ENCODE results near the gene NDUFA8. TPM values are rescaled to one million over a fixed set of nuclear protein-coding genes. Genes with fewer than 3 reads are reported as not detected.

The NDUFA8 gene
- total and polyA plus RNA-seq, 2 experiments from 2014 or later: 36.6 to 144 TPM

- no peak for DNase-seq (ENCODE audit: low spot score)
- Mint-ChIP-seq H3K9me3 (no peaks in the 10 kb centered on the region; the same call in 2 of the 3 replicates), H3K36me3 (ENCODE audit: low read depth) (peaks cover 5% of the 10 kb centered on the region), H3K27ac (no peak overlapping the region), H3K4me1 (peaks cover 7% of the 10 kb centered on the region; the same call in 2 of the 3 replicates), H3K27me3 (ENCODE audit: insufficient read depth, low read depth, poor library complexity) (peaks cover 5% of the 10 kb centered on the region), H3K4me3 (no peak overlapping the region)
- no peak for ATAC-seq
- Histone ChIP-seq H3K4me1 (ENCODE audit: insufficient read depth) (peaks cover 11% of the 10 kb centered on the region; the same call in 1 of the 2 replicates), H3K27me3 (ENCODE audit: insufficient read depth) (no peaks in the 10 kb centered on the region), H3K4me3 (no peak overlapping the region), H4K20me1 (replicated peaks; ENCODE audit: insufficient read depth) (peaks cover 11% of the 10 kb centered on the region), H3K9me2 (ENCODE audit: insufficient read depth) (no peaks in the 10 kb centered on the region), H2AFZ (no peak overlapping the region), H3K79me2 (replicated peaks; ENCODE audit: insufficient read depth) (peaks cover 50% of the 10 kb centered on the region), H3F3A (replicated peaks; ENCODE audit: low read depth) (no peaks in the 10 kb centered on the region), H3K27ac (ENCODE audit: low read depth) (no peak overlapping the region), H3K36me3 (ENCODE audit: insufficient read depth) (no peaks in the 10 kb centered on the region; the same call in 1 of the 2 replicates), H3K4me2 (no peak overlapping the region)
- TF ChIP-seq ZNF114 (CRISPR knock-in tag; IDR thresholded peaks at IDR 0.05) (no peak), JUNB (IDR thresholded peaks at IDR 0.05; ENCODE audit: unreplicated experiment) (no peak), CREB1 (CRISPR knock-in tag; IDR thresholded peaks at IDR 0.05; ENCODE audit: low read depth) (no peak), EZH2phosphoT487 (IDR thresholded peaks at IDR 0.05; ENCODE audit: unreplicated experiment) (no peak), POLR2AphosphoS5 (IDR thresholded peaks at IDR 0.05; ENCODE audit: low read depth) (no peak), ZNF462 (CRISPR knock-in tag; IDR thresholded peaks at IDR 0.05) (no peak)
Observed at GRCh38 chr9:122155796-122156195, 3.8 kb downstream of the NDUFA8 start.

GRCh38 chr9:122151267-122151828 lies 8.2 kb downstream of the NDUFA8 start:
- Histone ChIP-seq H3K27ac (ENCODE audit: low read depth) (no peak overlapping the region), H3K79me2 (replicated peaks; ENCODE audit: insufficient read depth) (peaks cover 27% of the 10 kb centered on the region), H2AFZ (no peak overlapping the region), H3K4me3 (no peak overlapping the region), H3K9me2 (ENCODE audit: insufficient read depth) (no peaks in the 10 kb centered on the region), H3F3A (replicated peaks; ENCODE audit: low read depth) (no peaks in the 10 kb centered on the region), H3K27me3 (ENCODE audit: insufficient read depth) (no peaks in the 10 kb centered on the region), H3K36me3 (ENCODE audit: insufficient read depth) (peaks cover 4% of the 10 kb centered on the region; the same call in 1 of the 2 replicates), H3K4me1 (ENCODE audit: insufficient read depth) (peaks cover 10% of the 10 kb centered on the region; the same call in 1 of the 2 replicates), H3K4me2 (no peak overlapping the region), H4K20me1 (replicated peaks; ENCODE audit: insufficient read depth) (peaks cover 8% of the 10 kb centered on the region)
- H3K9me3 Mint-ChIP-seq: no peaks in the 10 kb centered on the region
- DNase-seq (ENCODE audit: low spot score): no peak
- H3K27ac Mint-ChIP-seq: no peak overlapping the region
- ATAC-seq: no peak
- H3K27me3 Mint-ChIP-seq (ENCODE audit: insufficient read depth, low read depth, poor library complexity): no peaks in the 10 kb centered on the region
- H3K4me3 Mint-ChIP-seq: no peak overlapping the region
- no peaks in the 10 kb centered on the region for H3K4me1 Mint-ChIP-seq
- H3K36me3 Mint-ChIP-seq (ENCODE audit: low read depth): peaks cover 25% of the 10 kb centered on the region
- TF ChIP-seq CTCF (conservative IDR thresholded peaks at IDR 0.05; ENCODE audit: low read depth in 2 of 2) (no peak), ZNF114 (CRISPR knock-in tag; IDR thresholded peaks at IDR 0.05) (no peak), ZNF331 (CRISPR knock-in tag; IDR thresholded peaks at IDR 0.05; ENCODE audit: low read depth) (no peak), ETS1 (IDR thresholded peaks at IDR 0.05) (no peak), NANOG (IDR thresholded peaks at IDR 0.05; ENCODE audit: borderline replicate concordance) (no peak), STAT1 (IDR thresholded peaks at IDR 0.05; ENCODE audit: unreplicated experiment) (no peak), CREB1 (CRISPR knock-in tag; IDR thresholded peaks at IDR 0.05; ENCODE audit: low read depth) (no peak)

All from GM23338 (cell line).